NCI-H82 (cell line): ENCODE data around the gene ABI3BP.
A peak's percentile ranks its signal among the peaks of the same experiment; 100 is the strongest.

Source experiments
- DNase-seq: peaks from one replicate; lab custom pipeline; 2025; lab: John Stamatoyannopoulos, UW

ABI3BP gene

GRCh38 chr3:100720426-100720825, 272.8 kb downstream of the ABI3BP start:
- DNase-seq, result peak; percentile 25

- no peak for DNase-seq
Measured at GRCh38 chr3:100719136-100719535, 274.1 kb downstream of the ABI3BP start.

GRCh38 chr3:100717637-100718487, 275.4 kb downstream of the ABI3BP start:
- no peak for DNase-seq

- no peak for DNase-seq
Measured at GRCh38 chr3:100717063-100717462, 276.2 kb downstream of the ABI3BP start.

GRCh38 chr3:100715176-100715575, 278.0 kb downstream of the ABI3BP start:
- no peak for DNase-seq

GRCh38 chr3:100710261-100710968, 282.8 kb downstream of the ABI3BP start:
- DNase-seq, result peak; percentile 88

GRCh38 chr3:100709842-100710260, 283.4 kb downstream of the ABI3BP start:
- peak; percentile 95 for DNase-seq

GRCh38 chr3:100708989-100709841, 284.0 kb downstream of the ABI3BP start, which contains the start of gene TFG:
TFG (plus strand) TSS chr3:100709494; CDS start chr3:100713686, 4,192 bp downstream.
- peak; percentile 100 for DNase-seq

GRCh38 chr3:100708644-100708988, 284.6 kb downstream of the ABI3BP start:
- DNase-seq, result no peak

GRCh38 chr3:100706365-100706764, 286.9 kb downstream of the ABI3BP start:
- DNase-seq, result no peak

GRCh38 chr3:100703865-100704264, 289.4 kb downstream of the ABI3BP start:
- no peak for DNase-seq

GRCh38 chr3:100702980-100703345, 290.3 kb downstream of the ABI3BP start:
- DNase-seq, result no peak

- peak; percentile 31 for DNase-seq
Measured at GRCh38 chr3:100702082-100702979, 290.9 kb downstream of the ABI3BP start.

- no peak for DNase-seq
Measured at GRCh38 chr3:100700708-100701107, 292.5 kb downstream of the ABI3BP start.
